ENCODE results near the gene C10orf143.

- no peak for TF ChIP-seq CTCF (IDR thresholded peaks at IDR 0.05)
- no peak for TF ChIP-seq EZH2 (IDR thresholded peaks at IDR 0.05)
Observed at GRCh38 chr10:130038019-130038555, 72.5 kb downstream of the C10orf143 start.
